Sigmoid colon (tissue), 7 donors: Measurements from ENCODE around the gene ZNF710. TPM values are rescaled to one million over a fixed set of nuclear protein-coding genes. Genes with fewer than 3 reads are reported as not detected.

Experiments used
- DNase-seq: peaks from one replicate; pipeline ENCODE4 v3.0.0-alpha.2; 2019
- H3K27ac ChIP-seq, 4 donors: fragments of 200-600 bp; sonication (generic); one replicate each; pipeline ENCODE4 v1.5.1; 2016 to 2019; ENCODE audit warnings: mild to moderate bottlenecking in 1 of 4
- H3K27me3 ChIP-seq, 3 donors: fragments of 200-600 bp; sonication (generic); one replicate each; pipeline ENCODE4 v1.5.1; 2019; ENCODE audit warnings: mild to moderate bottlenecking in 1 of 3
- H3K36me3 ChIP-seq, 4 donors: fragments of 200-600 bp; sonication (generic); one replicate each; pipeline ENCODE4 v1.5.1; 2016 to 2019
- H3K4me1 ChIP-seq, 4 donors: fragments of 200-600 bp; sonication (generic); one replicate each; pipeline ENCODE4 v1.5.1; 2017 to 2019
- H3K4me3 ChIP-seq, 4 donors: fragments of 200-600 bp; sonication (generic); one replicate each; pipeline ENCODE4 v1.5.1; 2017 to 2019; ENCODE audit warnings: mild to moderate bottlenecking in 2 of 4, moderate library complexity in 1 of 4
- H3K9me3 ChIP-seq, 4 donors: fragments of 200-600 bp in 3 of 4; sonication (generic) in 3 of 4; one replicate each; pipeline versions ENCODE4 v1.5.1 to v1.6.1; 2013 to 2019
- EP300 ChIP-seq, 4 donors: sonication (generic); formaldehyde crosslinking; IDR thresholded peaks; one replicate each; pipeline ENCODE4 v1.6.1; 2017; ENCODE audit warnings: antibody characterized with exemption in 4 of 4
- POLR2A ChIP-seq, 2 donors: fragments of 450-650 bp; IDR thresholded peaks; one replicate each; pipeline ENCODE4 v1.6.1; 2016; ENCODE audit warnings: antibody characterized with exemption in 2 of 2, mild to moderate bottlenecking in 2 of 2, moderate library complexity in 2 of 2
- POLR2AphosphoS5 ChIP-seq, 4 donors: sonication (generic); formaldehyde crosslinking; IDR thresholded peaks; one replicate each; pipeline ENCODE4 v1.6.1; 2017; ENCODE audit warnings: antibody characterized with exemption in 4 of 4
- WGBS, 2 donors: extraction: QIAGEN DNeasy Blood & Tissue Kit; methylation state at CpG; one replicate each; pipeline ENCODE4 v1.1.7; 2013; 5-methylcytosine and 5-hydroxymethylcytosine counted together
- intact Hi-C: fragments of 100-400 bp; cut with DNase I; formaldehyde crosslinking; loops from one replicate; pipeline ENCODE4 v1.15.1; 2023
- polyA plus RNA-seq, 3 donors: library from polyadenylated mRNA; stranded (reverse); fragments of 200-250 nt; gene quantifications; one replicate each; pipeline ENCODE4 v1.2.3, GENCODE V29; 2013
- total RNA-seq, 4 donors: library from RNA; depleted of rRNA; stranded (reverse); fragments of >200 nt; gene quantifications; one replicate each; pipeline ENCODE4 v1.1.0, GENCODE V29; 2016
- TF ChIP-seq, protein P1 (sequence below), 4 experiments: fragments of 450-650 bp in 3 of 4; fragments of 200-600 bp in 1 of 4; IDR thresholded peaks; one replicate each; pipeline ENCODE4 v1.5.1; 2016 to 2019; ENCODE audit warnings: antibody characterized with exemption in 4 of 4, mild to moderate bottlenecking in 3 of 4, moderate library complexity in 2 of 4
- donor health status: healthy with polysubstance abuse.
- donor health status: Bipolar disorder and iron deficiency.
- donor health status: healthy.

Gene ZNF710
- total and polyA plus RNA-seq, 7 donors = 5.3 to 28.2 (median 10.0) TPM

DNA sequence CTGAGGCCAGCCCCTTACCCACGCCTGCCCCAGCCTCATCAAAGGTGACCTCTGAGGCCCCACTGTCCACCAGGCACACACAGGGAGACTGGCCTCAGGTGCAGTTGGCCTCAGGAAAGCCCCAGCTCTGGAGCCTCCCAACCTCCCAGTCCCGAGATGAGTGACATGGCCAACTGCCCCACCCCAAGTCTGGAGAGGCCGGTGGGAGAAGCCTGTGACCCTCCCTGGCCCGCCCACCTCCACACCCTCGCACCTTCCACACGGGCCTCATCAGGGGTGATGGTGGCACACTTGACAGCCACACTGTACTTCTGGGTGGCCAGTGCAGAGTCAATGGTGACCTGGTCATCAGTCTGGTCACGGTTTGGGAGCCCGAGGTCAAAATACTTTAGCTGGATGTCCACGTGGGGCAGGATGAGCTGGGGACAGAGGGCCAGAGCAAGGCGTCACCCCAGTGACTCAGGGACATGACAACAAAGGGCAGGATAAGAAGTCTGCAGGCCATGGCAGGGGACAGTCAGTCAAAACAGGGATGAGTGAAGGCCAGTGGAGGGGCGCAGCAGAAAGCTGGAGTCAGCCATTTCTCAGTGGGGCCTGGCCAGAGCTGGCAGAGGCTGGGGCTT, 89.2 kb downstream of the ZNF710 start:
- DNase-seq = no peak
- WGBS, 2 donors = 73 to 89% methylated on average over 11 of the region's 11 CpGs
- no peak overlapping the region for H3K4me3 ChIP-seq
- no peaks in the 10 kb centered on the region for H3K27me3 ChIP-seq
- H3K27ac ChIP-seq = peak overlapping the region in 3 of 4 donors; percentile 20 to 31 (median 24)
- no peaks in the 10 kb centered on the region for H3K9me3 ChIP-seq
- intact Hi-C loops = no loop called here
- peaks cover 18 to 55% (median 31%) of the 10 kb centered on the region in 4 donors for H3K36me3 ChIP-seq
- H3K4me1 ChIP-seq = peaks cover 0 to 51% (median 35%) of the 10 kb centered on the region in 4 donors
- TF ChIP-seq EP300 (IDR thresholded peaks at IDR 0.05) (no peak), POLR2AphosphoS5 (IDR thresholded peaks at IDR 0.05) (no peak)
- TF ChIP-seq, protein P1, sequence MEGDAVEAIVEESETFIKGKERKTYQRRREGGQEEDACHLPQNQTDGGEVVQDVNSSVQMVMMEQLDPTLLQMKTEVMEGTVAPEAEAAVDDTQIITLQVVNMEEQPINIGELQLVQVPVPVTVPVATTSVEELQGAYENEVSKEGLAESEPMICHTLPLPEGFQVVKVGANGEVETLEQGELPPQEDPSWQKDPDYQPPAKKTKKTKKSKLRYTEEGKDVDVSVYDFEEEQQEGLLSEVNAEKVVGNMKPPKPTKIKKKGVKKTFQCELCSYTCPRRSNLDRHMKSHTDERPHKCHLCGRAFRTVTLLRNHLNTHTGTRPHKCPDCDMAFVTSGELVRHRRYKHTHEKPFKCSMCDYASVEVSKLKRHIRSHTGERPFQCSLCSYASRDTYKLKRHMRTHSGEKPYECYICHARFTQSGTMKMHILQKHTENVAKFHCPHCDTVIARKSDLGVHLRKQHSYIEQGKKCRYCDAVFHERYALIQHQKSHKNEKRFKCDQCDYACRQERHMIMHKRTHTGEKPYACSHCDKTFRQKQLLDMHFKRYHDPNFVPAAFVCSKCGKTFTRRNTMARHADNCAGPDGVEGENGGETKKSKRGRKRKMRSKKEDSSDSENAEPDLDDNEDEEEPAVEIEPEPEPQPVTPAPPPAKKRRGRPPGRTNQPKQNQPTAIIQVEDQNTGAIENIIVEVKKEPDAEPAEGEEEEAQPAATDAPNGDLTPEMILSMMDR (IDR thresholded peaks at IDR 0.05) = no peak

DNA sequence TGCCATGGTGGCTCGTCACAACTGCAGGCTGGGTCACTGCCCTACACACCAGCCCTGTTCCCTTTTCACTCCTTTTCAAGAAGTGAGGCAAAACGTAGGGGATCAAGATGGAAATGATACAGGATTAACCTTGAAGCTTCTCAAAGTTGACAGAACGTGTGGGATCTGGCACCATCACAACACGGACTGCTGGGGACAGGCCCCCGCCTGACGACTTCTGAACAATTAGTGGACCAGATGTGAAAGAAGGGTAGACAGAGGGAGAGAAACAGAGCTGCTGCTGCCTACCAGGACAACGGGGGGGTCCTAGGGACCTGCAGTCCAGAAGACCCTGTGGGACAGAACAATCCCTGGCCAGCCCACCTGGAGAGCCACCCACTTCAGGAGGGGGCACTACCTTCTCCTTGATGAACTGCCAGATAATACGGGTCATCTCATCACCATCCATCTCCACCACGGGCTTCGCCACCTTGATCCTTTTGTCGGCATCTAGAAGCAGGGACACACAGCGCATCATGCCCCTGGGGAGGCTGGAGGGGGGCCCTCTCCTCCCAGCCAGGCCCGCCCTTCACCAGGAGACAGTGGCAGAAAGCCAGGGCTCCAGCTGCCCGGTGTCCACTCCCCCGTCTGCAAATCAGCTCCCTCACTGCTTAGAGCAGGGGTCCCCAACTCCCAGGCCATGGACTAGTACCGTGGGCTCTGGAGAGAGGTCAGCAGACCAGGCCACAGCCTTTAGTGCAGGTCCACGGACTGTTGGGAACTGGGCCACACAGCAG, 90.2 kb downstream of the ZNF710 start:
- intact Hi-C loops = no loop called here
- H3K36me3 ChIP-seq = peaks cover 18 to 48% (median 30%) of the 10 kb centered on the region in 4 donors
- WGBS, 2 donors = 92% methylated on average over 17 of the region's 17 CpGs

DNA sequence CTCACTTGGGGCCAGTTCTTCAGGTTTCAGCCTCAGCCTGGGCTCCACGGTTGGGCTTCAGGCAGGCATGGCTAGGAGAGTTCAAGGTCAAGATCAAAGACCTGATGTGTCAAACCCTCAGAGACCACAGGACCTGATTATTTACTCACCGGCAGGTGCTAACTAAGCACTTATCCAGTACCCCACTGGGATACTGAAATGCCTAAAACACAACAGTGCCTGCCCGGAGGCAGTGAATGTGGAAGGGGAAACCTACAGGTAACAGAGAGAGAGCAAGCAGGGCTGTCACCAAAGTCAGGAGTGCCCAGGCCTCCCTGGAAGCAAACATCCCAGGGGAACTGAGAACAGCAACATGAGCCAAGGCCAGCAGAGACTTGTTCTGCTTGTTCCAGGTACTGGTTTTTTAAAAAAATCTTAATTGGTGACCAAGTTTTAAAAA, 94.4 kb downstream of the ZNF710 start:
- intact Hi-C loops = loop anchor here (5.0 kb wide), 1 partner anchor 137 kb away; the partner anchor contains the start of genes CIB1 and GDPGP1
- Histone ChIP-seq H3K9me3 (no peaks in the 10 kb centered on the region), H3K4me1 (peaks cover 0 to 92% (median 70%) of the 10 kb centered on the region in 4 donors), H3K27me3 (no peaks in the 10 kb centered on the region), H3K4me3 (no peak overlapping the region), H3K27ac (peak overlapping the region; percentile 94 to 100 (median 98)), H3K36me3 (peaks cover 0 to 8% (median 3%) of the 10 kb centered on the region in 4 donors)
- TF ChIP-seq POLR2AphosphoS5 (IDR thresholded peaks at IDR 0.05) = no peak
- no peak for TF ChIP-seq EP300 (IDR thresholded peaks at IDR 0.05)
- TF ChIP-seq, protein P1 (IDR thresholded peaks at IDR 0.05) = no peak
- no peak for TF ChIP-seq POLR2A (IDR thresholded peaks at IDR 0.05)
- 44 to 57% methylated on average over 3 of the region's 3 CpGs for WGBS, 2 donors
- DNase-seq = peak; percentile 42

More for the DNA sequence above, 90.2 kb downstream of the ZNF710 start:
- Histone ChIP-seq H3K27me3 (no peaks in the 10 kb centered on the region), H3K4me1 (peaks cover 0 to 57% (median 35%) of the 10 kb centered on the region in 4 donors), H3K27ac (peak overlapping the region; percentile 5 to 31 (median 22)), H3K9me3 (no peaks in the 10 kb centered on the region), H3K4me3 (no peak overlapping the region)
- DNase-seq = no peak
- TF ChIP-seq POLR2AphosphoS5 (IDR thresholded peaks at IDR 0.05) (no peak), EP300 (IDR thresholded peaks at IDR 0.05) (no peak), POLR2A (IDR thresholded peaks at IDR 0.05) (no peak)
- TF ChIP-seq, protein P1 (IDR thresholded peaks at IDR 0.05) = no peak

DNA sequence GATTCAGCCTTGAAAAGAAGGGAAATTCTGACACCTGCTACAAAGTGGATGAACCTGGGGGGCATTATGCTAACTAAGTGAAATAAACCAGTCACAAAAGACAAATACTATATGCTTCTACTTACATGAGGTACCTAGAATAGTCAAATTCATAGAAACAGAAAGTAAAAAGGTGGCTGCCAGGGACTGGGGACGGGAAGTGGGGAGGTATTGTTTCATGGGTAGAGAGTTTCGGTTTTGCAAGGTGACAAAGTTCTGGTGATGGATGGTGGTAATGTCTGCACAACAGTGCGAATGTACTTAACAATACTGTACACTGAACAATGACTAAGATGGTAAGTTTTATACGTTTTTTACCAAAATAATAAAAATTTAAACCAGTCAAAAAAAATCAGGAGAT, 96.4 kb downstream of the ZNF710 start:
- WGBS, 2 donors = 18 to 61% methylated on average over 4 of the region's 4 CpGs

More for the DNA sequence above, 96.4 kb downstream of the ZNF710 start:
- DNase-seq = no peak
- Histone ChIP-seq H3K4me1 (peaks cover 0 to 91% (median 73%) of the 10 kb centered on the region in 4 donors), H3K36me3 (no peaks in the 10 kb centered on the region), H3K27me3 (no peaks in the 10 kb centered on the region), H3K27ac (peak overlapping the region; percentile 94 to 100 (median 98)), H3K4me3 (peak overlapping the region in 3 of 4 donors; percentile 17 to 33 (median 21)), H3K9me3 (no peaks in the 10 kb centered on the region)
- TF ChIP-seq POLR2AphosphoS5 (IDR thresholded peaks at IDR 0.05) (no peak), POLR2A (IDR thresholded peaks at IDR 0.05) (no peak), EP300 (IDR thresholded peaks at IDR 0.05) (no peak)
- TF ChIP-seq, protein P1 (IDR thresholded peaks at IDR 0.05) = no peak
- intact Hi-C loops = loop anchor here (5.0 kb wide), 1 partner anchor 135 kb away; the partner anchor contains the start of genes CIB1 and GDPGP1
